Measurements from ENCODE around the gene ANXA8.
"Not testable (repeated sequence)": the region's sequence is repeated elsewhere in the genome, so short reads cannot be mapped to it uniquely, and the experiment has no call there.

Gene ANXA8

GRCh38 chr10:47462577-47463358, 21.1 kb downstream of the ANXA8 start:
- DNase-seq, result not testable (repeated sequence)

GRCh38 chr10:47461261-47461687, 22.6 kb downstream of the ANXA8 start:
- DNase-seq, result peak in 1 of 2 experiments; percentile 11

GRCh38 chr10:47458466-47459154, 25.3 kb downstream of the ANXA8 start:
- DNase-seq, result no peak

GRCh38 chr10:47457826-47458225, 26.1 kb downstream of the ANXA8 start:
- DNase-seq, result no peak

DNA sequence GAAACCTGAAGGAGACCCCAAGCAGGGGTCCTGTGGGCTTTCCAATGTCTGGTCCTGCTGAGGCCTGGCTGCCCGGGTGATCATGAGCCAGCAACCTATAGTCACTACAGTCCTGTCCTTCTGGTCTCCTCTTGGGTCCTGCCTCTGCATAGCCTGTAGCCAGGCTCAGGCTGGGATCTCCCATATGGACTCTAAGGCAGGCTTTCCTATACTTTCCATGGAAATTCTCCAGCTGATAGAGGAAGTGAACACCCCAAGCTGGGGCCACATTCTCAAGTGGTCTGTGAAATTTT, 26.4 kb downstream of the ANXA8 start:
- no peak for DNase-seq

DNA sequence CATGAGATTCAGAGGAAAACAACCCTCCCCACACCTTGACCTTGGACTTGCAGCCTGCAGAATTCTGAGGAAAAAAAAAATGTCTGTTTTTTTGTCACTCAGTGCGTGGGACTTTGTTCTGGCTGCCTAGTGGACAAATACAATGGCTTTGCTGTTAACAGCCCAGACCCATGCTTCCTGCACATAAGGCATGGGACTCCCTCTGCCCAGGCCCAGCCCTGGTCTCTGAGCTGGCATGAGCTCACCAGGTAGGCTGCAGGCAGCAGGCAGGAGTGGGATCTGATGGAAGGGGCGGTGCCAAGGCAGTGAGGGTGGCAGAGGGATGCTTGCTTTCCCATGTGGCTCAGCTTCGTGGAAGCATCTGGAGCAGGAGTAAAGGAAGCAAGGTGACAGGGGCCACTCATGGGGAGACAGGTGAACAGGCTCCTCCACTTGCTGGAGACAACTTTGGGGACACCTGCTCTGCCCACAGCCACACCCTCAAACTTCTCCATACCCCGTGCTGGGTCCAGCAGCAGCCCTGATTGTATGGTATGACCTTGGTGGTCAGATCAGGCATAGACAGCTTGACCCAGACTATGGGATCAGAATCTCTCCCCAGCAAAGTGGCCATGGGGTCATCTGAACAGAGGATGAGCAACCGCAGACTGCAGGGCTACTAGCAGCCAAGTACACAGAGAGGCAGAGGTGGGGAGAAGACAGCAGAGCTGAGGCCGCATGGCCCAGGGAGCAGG, 27.0 kb downstream of the ANXA8 start:
- DNase-seq, result no peak

GRCh38 chr10:47456079-47456785, 27.7 kb downstream of the ANXA8 start:
- no peak for DNase-seq

DNA sequence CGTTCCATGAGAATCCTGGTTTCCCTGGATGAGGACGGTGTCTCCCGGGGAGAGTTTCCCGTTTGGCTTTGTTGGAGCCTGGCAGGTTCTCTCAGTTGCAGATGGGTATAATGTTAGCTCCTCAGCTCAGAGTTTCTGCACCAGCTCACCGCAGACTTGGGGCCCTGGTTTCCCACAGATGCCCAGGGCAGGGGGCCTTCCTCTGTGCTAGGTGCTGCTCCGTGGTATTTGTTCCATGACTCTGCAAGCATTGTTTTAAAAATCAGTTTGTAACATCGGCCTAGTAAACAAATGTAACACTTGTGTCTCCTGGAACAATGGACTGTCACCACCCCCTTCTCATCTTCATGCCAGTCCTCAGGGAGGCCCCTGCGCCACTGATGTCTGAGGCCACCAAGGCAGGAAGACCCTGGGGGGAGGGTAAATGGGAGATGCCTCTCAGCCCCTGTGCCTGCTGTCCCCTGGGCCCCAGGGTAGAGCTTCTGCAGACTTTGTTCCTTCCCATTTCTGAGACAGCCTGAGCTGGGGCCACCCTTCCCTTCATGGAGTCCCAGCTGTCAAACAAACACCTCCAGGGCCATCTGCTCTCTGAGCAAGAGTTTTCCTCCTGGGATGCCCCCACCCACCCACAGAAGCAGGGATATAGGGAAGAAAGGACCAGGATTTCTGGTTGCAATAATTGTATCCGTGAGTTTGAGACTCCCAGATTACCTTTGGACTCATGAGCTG, 28.4 kb downstream of the ANXA8 start:
- not testable (repeated sequence) for DNase-seq

- DNase-seq, result no peak
Observed at GRCh38 chr10:47454780-47455058, 29.2 kb downstream of the ANXA8 start.

DNA sequence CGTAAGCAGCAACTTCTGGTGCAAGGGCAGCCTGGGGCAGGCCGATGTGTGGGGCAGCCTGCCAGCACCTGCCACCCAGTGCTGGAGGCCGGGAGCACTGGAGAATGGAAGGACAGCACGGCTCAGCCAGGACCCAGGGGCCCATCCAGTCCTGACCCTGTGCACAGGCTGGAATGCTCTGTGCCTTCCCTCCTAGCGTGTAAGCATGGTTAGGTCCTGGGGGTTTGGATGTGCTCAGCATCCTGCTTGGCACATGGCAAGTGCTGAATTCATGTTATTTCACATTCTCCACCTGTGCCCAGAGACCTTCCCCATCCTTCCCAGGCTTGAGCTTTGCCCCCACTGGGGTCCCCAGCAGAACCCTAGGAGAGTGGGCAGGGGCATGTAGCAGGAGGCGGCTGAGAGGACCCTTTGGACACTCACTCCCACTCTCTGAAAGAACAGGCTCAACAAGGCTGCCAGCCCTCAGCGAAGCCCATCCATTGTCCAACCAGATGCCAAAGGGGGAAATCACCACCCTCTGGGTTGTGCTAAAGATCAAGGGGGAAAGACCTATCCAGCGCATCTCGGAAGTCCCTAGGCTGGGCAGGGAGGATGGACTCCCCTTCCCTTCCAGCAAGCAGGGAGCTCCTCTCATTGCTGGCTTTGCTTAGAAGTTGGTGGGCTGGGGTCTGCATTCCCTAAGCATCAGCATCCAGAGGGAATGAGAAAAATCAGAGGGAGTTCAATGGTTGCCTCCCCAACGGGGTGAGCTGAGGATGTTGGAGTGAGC, 29.7 kb downstream of the ANXA8 start:
- no peak for DNase-seq

DNA sequence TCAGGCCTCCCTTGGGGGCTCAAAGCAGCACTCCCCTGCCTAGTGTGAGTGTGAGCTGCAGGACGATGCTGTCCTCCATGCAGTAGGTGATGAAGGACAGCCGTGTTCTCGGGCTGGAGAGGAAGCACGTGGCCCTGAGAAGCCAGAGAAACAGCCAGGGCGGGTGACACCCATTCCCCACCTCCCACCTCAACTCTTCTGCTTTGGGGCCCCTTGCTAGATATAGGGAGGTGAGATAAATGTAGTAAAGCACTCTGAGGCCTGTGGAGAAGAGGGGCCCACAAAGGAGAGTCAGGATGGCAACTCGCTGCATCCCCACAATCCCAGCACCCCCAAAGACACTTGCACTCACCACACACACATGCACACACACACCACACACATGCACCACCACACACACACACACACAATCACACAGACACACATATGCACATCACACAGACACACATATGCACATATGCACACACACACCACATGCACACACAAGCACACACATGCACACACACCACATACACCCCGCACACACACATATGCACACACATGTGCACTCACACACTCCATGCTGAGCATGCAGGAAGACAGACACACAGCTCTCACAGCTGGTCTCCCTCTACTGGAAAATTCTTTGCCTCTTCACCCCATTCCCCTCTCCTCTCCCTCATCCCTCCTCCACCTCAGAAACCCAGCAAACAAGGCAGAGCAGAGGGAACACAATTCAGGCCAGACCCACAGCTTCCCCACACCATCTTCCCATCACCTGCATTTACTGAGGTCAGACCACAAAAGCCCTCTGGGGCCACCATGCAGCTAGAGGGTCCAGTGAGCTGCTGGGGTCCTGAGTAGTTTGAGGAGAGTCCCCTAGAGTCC, 30.5 kb downstream of the ANXA8 start:
- DNase-seq, result no peak

- no peak for DNase-seq
Observed at GRCh38 chr10:47452495-47453140, 31.3 kb downstream of the ANXA8 start.

DNA sequence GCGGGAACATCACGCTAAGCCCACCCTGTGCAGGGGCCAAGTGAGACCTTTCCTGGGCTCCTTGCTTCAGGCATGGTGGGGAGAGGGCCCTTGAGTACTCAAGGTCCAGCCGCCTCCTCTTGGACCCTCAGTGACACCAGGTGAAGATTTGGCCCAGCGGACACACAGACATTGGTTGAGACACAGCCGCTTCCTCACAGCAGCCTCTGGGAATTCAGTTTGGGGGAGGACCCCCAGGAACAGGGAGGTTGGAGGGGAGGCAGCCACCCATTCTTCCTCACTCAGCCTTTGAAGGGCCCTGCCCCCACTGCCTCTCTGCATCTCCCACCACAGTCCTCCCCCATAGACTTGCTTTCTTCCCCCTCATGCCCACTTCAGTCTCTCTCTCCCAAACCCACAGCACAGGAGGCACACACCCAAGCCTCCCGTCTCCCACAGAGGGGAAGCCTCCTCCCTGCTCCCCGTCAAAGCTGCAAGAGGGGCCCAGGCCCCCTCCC, 31.9 kb downstream of the ANXA8 start:
- DNase-seq, result no peak

DNA sequence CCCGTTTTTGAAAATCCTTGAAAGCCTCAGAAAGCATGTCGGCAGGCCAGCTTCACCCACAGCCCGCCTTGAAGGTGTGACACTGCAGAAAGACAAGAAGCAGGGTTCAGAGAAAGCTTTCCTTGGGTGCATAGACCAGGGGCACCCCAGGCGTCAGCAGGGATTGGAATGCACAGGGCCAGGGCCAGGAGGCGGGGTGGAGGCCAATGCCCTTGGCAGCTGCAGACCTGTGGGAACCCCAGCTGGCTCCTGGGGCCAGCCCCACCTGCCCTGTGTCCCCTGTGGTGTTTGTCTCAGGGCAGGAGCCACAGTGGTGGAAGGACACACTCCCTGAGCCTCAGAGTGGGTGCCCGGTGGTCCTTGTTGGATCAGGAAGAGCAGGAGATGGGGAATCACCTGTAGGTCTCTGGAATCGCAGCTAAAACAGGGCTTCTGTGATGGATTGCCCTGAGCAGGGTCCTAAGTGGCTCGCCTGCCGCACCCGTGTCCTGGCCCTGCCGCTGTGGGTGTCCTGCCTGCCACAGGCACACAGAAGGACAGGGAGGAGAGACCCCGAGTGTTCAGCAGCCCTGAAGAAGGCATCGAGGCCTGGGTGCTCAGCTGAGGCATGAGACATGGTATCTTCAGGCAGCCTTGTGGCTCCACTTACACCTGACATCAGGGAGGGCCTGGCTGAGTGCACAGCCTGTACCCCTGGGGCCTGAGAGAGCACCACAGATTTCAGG, 32.5 kb downstream of the ANXA8 start:
- no peak for DNase-seq

- DNase-seq, result no peak
Observed at GRCh38 chr10:47450442-47450841, 33.5 kb downstream of the ANXA8 start.

DNA sequence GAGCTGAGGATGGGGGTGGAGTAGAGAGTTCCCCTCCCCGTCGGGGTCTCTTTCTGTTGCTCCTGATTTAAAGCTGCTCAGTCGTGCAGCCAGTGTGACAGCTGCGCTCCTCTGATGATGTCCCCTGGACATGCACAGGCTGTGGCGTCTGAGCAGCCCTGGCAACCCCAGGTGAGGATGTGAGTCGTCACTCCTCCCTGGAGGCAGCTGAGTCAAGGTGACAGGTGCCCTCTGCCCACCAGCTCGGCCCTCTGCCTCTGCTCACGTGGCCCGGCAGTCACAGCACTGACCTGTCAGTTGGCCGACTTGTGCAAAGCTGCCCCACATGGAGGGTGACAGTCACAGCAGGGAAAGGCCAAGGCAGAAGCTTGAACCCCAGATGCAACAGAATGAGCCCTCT, 33.9 kb downstream of the ANXA8 start:
- DNase-seq, result no peak

DNA sequence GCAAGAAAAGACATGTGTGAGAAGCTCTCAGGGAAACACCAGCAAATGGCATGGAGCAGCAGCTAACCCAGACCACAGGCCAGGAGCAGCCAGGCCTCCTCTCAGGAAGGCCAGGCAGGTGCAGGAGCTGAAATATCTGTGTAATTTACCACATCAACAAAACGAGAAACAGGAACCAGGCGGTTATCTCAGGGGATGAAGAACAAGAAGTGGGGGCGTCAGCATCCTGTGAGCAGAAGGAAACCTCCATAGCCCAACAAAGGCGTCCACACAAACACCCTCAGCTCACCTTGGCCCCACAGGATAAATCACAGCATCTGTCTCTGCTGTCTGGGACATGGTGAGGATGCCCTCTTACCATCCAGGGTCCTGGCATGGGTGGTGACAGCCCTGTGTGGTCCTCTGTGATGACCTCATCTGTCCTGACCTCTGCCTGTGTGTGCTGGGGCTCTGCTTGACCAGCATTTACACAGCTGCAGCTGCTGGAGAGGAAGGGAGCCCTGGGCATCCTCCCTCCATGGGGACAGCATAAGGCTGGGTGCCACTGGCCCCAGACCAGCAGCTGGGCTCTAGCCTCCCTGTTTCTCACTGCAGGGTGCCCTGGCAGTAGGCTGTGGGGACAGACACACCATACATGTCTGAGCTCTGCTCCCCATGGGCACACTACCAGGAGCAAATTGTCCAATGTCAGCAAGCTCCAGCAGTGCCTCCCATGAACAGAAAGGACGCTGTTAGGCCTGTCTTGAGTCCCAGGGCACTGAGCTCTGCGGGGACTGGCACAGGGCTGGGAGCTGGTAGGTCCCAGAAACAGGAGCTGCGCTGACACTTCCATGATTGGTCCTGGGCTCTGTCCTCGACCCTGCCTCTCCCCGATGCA, 34.6 kb downstream of the ANXA8 start:
- no peak for DNase-seq

DNA sequence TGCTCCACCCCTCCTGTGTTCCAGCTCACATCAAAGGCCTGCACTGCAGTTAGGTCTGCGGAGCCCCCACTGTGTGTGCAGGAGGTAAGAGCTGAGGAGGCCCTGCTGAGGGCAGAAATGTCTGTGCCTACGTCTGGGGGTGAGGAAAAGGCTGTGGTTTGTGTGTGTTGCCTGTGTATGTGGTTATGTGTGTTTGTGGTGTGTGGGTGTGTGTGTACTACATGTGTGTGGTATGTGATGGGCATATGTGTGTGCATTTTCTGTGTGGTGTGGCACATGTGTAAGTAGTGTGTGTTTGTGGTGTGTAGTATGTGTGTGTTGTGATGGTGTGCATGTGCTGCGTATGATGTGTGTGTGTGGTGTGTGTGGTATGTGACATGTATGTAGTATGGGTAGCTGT, 36.2 kb downstream of the ANXA8 start:
- DNase-seq, result no peak

GRCh38 chr10:47447209-47447608, 36.7 kb downstream of the ANXA8 start:
- no peak for DNase-seq
